ENCODE results near the gene BNIP3.

DNA sequence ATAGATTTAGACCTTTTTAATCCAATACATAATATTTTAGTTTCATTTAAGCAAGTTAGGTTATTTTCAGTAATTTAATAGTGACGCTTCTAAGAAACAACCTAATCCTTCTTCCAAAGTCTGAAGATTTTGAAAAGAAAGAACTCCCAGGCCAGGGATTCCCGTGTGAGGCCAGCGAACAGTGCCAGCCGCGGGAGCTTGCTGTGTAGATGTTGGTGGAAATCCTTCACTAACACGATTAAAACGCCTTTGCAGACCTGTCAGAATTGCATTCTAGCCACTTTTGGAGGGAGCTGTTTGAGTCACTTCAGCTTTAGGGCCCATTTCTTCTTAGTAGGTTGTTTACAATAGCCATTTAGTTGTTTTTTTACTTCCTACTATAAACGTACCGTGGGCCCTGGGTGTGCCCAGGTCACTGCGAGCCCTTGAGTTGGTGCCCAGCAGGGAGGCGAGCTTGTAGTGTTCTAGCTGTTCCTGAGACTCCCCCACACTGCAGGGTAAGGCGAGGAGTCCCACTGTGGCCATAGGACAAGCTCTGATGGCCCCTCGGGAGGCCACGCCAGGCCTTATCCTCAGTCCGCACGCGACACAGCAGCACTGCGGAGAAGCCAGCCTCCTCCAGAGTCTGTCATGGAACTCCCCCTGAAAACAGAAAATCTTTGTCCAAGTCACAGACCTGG is 48.6 kb downstream of the BNIP3 start:
- TF ChIP-seq, protein P1, sequence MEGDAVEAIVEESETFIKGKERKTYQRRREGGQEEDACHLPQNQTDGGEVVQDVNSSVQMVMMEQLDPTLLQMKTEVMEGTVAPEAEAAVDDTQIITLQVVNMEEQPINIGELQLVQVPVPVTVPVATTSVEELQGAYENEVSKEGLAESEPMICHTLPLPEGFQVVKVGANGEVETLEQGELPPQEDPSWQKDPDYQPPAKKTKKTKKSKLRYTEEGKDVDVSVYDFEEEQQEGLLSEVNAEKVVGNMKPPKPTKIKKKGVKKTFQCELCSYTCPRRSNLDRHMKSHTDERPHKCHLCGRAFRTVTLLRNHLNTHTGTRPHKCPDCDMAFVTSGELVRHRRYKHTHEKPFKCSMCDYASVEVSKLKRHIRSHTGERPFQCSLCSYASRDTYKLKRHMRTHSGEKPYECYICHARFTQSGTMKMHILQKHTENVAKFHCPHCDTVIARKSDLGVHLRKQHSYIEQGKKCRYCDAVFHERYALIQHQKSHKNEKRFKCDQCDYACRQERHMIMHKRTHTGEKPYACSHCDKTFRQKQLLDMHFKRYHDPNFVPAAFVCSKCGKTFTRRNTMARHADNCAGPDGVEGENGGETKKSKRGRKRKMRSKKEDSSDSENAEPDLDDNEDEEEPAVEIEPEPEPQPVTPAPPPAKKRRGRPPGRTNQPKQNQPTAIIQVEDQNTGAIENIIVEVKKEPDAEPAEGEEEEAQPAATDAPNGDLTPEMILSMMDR (IDR thresholded peaks at IDR 0.05) = no peak
- no peak for TF ChIP-seq POLR2A (IDR thresholded peaks at IDR 0.05)

Measured in body of pancreas (tissue), 4 donors.